GM19193 (cell line): ENCODE data around the gene WFDC5.

ENCODE experiments used
- POLR2A ChIP-seq: IDR thresholded peaks from 4 replicates; pipeline ENCODE4 v1.6.1; 2011; ENCODE audit not compliant: insufficient read depth, insufficient read length; ENCODE audit errors: extremely low read depth

WFDC5 gene

GRCh38 chr20:45118028-45118427 lies 3.1 kb upstream of the WFDC5 start:
- TF ChIP-seq POLR2A = no peak

GRCh38 chr20:45117581-45117980 lies 2.6 kb upstream of the WFDC5 start:
- no peak for TF ChIP-seq POLR2A

GRCh38 chr20:45115829-45116228 lies 855 bp upstream of the WFDC5 start:
- TF ChIP-seq POLR2A = no peak

- no peak for TF ChIP-seq POLR2A
Measured at GRCh38 chr20:45115386-45115774, 406 bp upstream of the WFDC5 start.

GRCh38 chr20:45113865-45114264 lies 1.1 kb downstream of the WFDC5 start:
- TF ChIP-seq POLR2A = no peak

GRCh38 chr20:45112754-45113153 lies 2.2 kb downstream of the WFDC5 start:
- TF ChIP-seq POLR2A = no peak

GRCh38 chr20:45111799-45112471 lies 3.0 kb downstream of the WFDC5 start:
- no peak for TF ChIP-seq POLR2A

GRCh38 chr20:45111285-45111684 lies 3.7 kb downstream of the WFDC5 start:
- TF ChIP-seq POLR2A = no peak

- no peak for TF ChIP-seq POLR2A
Measured at GRCh38 chr20:45110301-45110700, 4.7 kb downstream of the WFDC5 start.

- TF ChIP-seq POLR2A = no peak
Measured at GRCh38 chr20:45109634-45110033, 5.3 kb downstream of the WFDC5 start.

GRCh38 chr20:45105317-45105716 lies 9.7 kb downstream of the WFDC5 start:
- TF ChIP-seq POLR2A = no peak

- TF ChIP-seq POLR2A = no peak
Measured at GRCh38 chr20:45104786-45105185, 10.2 kb downstream of the WFDC5 start.

- TF ChIP-seq POLR2A = no peak
Measured at GRCh38 chr20:45103072-45103471, 11.9 kb downstream of the WFDC5 start.

GRCh38 chr20:45101333-45101850 lies 13.6 kb downstream of the WFDC5 start:
- TF ChIP-seq POLR2A = no peak

- TF ChIP-seq POLR2A = no peak
Measured at GRCh38 chr20:45100563-45101245, 14.3 kb downstream of the WFDC5 start, which contains the start of gene KCNS1. Gene KCNS1 (minus strand): TSS chr20:45101127. CDS start chr20:45099236, 1,891 bp downstream.

- no peak for TF ChIP-seq POLR2A
Measured at GRCh38 chr20:45098103-45098773, 16.7 kb downstream of the WFDC5 start.

GRCh38 chr20:45097485-45098102 lies 17.4 kb downstream of the WFDC5 start:
- no peak for TF ChIP-seq POLR2A
